Activated CD8-positive, alpha-beta T cell treated with anti-CD3 and anti-CD28 coated beads, Interleukin-2, amount 10 ng/mL, durations not matched to agents 7 days and 5 days (primary cell): Measurements from ENCODE around the gene IFNA14. TPM values are rescaled to one million over a fixed set of nuclear protein-coding genes. Genes with fewer than 3 reads are reported as not detected.
"Not testable (repeated sequence)": the region's sequence is repeated elsewhere in the genome, so short reads cannot be mapped to it uniquely, and the experiment has no call there.

Experiments
- ATAC-seq: fragments of 150-1000 bp; cut with Tn5 transposase; one replicate; pipeline ENCODE4 v1.10.0; 2021; ENCODE audit warnings: moderate library complexity
- CTCF ChIA-PET: fragments of 350-600 bp; sonication (Branson Sonifier 250); formaldehyde crosslinking; loops from one replicate; lab custom pipeline; 2021; ENCODE audit warnings: antibody characterized with exemption; lab: Charles Lee
- POLR2A ChIA-PET: fragments of 350-600 bp; sonication (Branson Sonifier 250); formaldehyde crosslinking; loops from one replicate; lab custom pipeline; 2021; ENCODE audit warnings: antibody characterized with exemption; lab: Charles Lee
- DNase-seq: peaks from one replicate; pipeline ENCODE4 v3.0.0-alpha.2; 2020
- H3K27ac Mint-ChIP-seq: one replicate; pipeline ENCODE4 v1.8.0; 2021; ENCODE audit warnings: mild to moderate bottlenecking, mixed read lengths
- H3K27me3 Mint-ChIP-seq: one replicate; pipeline ENCODE4 v1.8.0; 2021; ENCODE audit warnings: low read depth, mixed read lengths
- H3K36me3 Mint-ChIP-seq: one replicate; pipeline ENCODE4 v1.8.0; 2021; ENCODE audit warnings: low read depth, mixed read lengths
- H3K4me1 Mint-ChIP-seq: one replicate; pipeline ENCODE4 v1.8.0; 2021; ENCODE audit warnings: low read depth, mixed read lengths
- H3K4me3 Mint-ChIP-seq: one replicate; pipeline ENCODE4 v1.8.0; 2021; ENCODE audit warnings: mild to moderate bottlenecking, mixed read lengths
- H3K9me3 Mint-ChIP-seq: one replicate; pipeline ENCODE4 v1.8.0; 2022; ENCODE audit warnings: mixed read lengths; ENCODE audit not compliant: insufficient read depth
- total RNA-seq, 2 experiments: library from RNA; stranded (reverse); gene quantifications; one replicate each; pipeline ENCODE4 v1.2.3, GENCODE V29; 2021

IFNA14 gene
- total RNA-seq, 2 experiments from 2014 or later, result not detected

DNA sequence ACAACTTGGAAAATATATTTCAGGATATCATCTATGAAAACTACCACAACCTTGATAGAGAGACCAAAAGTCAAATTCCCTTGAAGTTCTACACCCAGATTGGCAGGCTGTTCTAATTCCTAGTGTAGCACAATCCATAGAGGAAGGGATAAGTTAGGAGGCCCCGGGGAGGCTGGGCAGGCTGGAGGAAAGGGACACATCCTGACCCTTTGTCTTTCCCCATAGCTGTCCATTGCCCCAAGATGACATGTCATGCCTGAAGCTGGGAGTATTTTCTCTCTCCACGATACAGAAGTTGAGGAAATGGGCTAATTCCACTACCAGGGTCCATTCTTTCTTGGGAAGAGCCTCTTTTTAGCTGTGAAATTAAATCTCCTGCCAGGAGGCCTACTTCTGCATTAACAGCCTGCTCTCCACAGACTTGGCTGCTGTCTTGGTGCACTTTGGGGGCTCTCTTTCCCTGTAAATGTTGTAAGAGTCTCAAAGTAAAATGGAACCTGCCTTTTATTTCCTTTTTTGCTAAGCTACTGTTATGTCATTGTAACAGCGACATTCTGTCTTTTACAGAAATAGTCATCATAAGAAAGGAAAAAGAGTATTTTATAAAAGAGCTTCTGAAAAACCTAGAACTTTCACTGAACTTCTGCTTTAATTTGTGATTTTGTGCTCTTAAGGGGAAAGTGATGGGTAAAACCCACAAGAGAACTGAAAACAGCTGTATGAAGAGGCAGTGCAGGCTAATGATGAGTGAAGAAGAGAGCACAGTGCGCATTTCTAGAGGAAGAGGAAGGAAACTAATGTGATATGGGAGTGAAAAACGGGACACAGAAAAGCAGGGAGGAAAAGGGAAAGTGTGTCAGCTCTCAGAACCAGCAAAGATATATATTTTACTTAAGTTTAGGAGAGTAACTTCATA lies 26.1 kb downstream of the IFNA14 start:
- POLR2A ChIA-PET, result not testable (repeated sequence)
- H3K27me3 Mint-ChIP-seq, result peaks cover 25% of the 10 kb centered on the region
- ATAC-seq, result peak; percentile 57

DNA sequence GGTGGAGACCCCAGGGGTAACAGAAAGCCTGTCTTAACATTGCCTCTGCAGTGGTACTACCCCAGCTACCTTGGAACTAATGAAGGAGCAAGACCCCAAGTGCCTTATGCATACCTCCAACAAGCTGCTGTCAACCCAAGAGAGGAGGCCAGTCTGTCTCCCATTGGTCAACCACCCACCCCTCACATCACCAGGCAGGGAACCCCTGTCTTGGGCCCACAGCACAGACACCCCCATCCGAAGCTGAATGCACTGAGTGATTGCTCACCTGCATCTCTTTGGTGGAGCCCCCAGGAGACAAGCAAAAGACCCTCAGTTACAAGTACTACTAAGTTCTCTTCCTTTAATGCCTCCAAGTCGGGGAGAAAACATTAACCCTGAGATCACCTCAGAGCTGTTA lies 27.6 kb downstream of the IFNA14 start:
- H3K27ac Mint-ChIP-seq, H3K9me3 Mint-ChIP-seq, H3K4me1 Mint-ChIP-seq, ATAC-seq, DNase-seq, H3K36me3 Mint-ChIP-seq, H3K4me3 Mint-ChIP-seq, POLR2A ChIA-PET: not testable (repeated sequence)
- CTCF ChIA-PET, result interaction anchor here (1.3 to 2.1 kb wide), 3 partner anchors 17 to 222 kb away, joined by 4 to 9 read pairs (median 4); no protein-coding TSS in a partner anchor
- peaks cover 15% of the 10 kb centered on the region for H3K27me3 Mint-ChIP-seq

More for the DNA sequence above, 26.1 kb downstream of the IFNA14 start:
- H3K36me3 Mint-ChIP-seq, DNase-seq, H3K9me3 Mint-ChIP-seq, H3K4me3 Mint-ChIP-seq, H3K27ac Mint-ChIP-seq, H3K4me1 Mint-ChIP-seq: not testable (repeated sequence)
- CTCF ChIA-PET, result interaction anchor here (0.7 to 1.8 kb wide), 20 partner anchors 9 to 1317 kb away, joined by 3 to 16 read pairs (median 4); no protein-coding TSS in a partner anchor

DNA sequence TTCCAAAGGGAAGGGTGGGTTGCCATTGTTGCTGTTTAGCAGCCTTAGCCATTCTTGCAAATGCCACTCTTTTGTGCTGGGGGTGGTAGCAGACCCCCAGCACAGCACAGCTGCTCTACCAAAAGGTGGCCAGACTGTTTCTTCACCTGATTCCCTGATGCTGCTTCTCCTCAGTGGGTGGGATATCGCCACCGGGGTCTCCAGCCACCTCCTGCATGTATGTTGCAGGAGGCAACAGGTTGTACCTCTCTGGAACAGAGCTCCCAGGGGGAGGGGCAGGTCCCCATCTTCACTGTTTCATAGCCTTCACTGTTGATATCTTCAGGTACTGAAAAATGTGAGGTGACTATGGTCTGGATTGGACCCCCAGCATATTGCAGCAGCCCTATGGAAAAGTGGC lies 29.0 kb downstream of the IFNA14 start:
- not testable (repeated sequence) for DNase-seq, H3K36me3 Mint-ChIP-seq, H3K4me1 Mint-ChIP-seq, H3K9me3 Mint-ChIP-seq, H3K4me3 Mint-ChIP-seq, H3K27ac Mint-ChIP-seq, ATAC-seq
- ChIA-PET CTCF (interaction anchor here (2.1 kb wide), 1 partner anchor 15 kb away, joined by 9 read pairs; no protein-coding TSS in a partner anchor), POLR2A (interaction anchor here (0.6 kb wide), 1 partner anchor 448 kb away, joined by 3 read pairs; no protein-coding TSS in a partner anchor)
- peaks cover 10% of the 10 kb centered on the region for H3K27me3 Mint-ChIP-seq

DNA sequence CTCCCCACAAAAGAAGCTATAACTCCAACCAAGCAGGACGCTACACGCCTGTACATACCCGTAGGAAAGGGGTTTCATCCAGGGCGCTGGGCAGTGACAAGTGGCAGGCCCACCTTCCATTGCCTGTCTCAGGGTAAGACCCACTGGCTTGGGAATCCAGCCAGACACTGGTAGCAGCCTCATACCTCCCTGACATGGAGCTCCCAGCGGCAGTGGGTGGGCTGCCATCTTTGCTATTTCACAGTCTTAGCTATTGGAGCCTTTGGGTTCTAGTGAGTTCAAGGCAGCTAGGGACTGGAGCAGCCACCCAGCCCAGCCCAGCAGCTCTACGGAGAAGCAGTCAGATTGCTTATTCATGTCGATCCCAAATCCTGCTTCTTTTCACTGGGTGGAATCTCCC lies 29.5 kb downstream of the IFNA14 start:
- no peak overlapping the region for H3K27ac Mint-ChIP-seq
- ATAC-seq (no peak), DNase-seq (no peak)
- POLR2A ChIA-PET, result interaction anchor here (0.6 kb wide), 1 partner anchor 448 kb away, joined by 3 read pairs; no protein-coding TSS in a partner anchor
- H3K4me1 Mint-ChIP-seq, result peaks cover 3% of the 10 kb centered on the region
- no peak overlapping the region for H3K4me3 Mint-ChIP-seq
- H3K9me3 Mint-ChIP-seq, result no peaks in the 10 kb centered on the region
- H3K36me3 Mint-ChIP-seq, result no peaks in the 10 kb centered on the region
- peaks cover 9% of the 10 kb centered on the region for H3K27me3 Mint-ChIP-seq
- CTCF ChIA-PET, result no interaction called here

DNA sequence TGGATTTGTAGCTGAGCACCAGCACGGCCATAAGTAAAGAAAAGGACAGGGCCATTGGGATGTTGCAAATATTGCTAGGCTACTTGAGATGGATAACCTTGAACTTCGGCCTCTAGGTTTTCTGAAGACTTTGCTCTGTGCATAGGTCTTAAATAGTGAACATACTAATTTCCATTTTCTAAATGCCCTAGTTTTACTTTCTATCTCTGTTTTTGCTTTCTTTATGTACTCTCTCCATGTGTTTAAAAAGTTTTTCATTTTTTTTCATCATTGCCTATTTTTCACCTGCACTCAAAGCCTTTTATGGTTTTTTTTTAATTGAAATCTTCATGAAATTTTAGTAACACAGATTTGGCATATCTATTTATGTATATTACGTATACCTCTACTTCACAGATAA lies 32.8 kb downstream of the IFNA14 start, which contains the start of gene IFNA10:
TSS of gene IFNA10 (minus strand) at position 101 of the 400 bp plus-strand sequence. CDS start at position 55, 46 bp downstream.
- CTCF ChIA-PET, result interaction anchor here (1.2 kb wide), 1 partner anchor 12 kb away, joined by 5 read pairs; no protein-coding TSS in a partner anchor
- not testable (repeated sequence) for H3K4me3 Mint-ChIP-seq, H3K27ac Mint-ChIP-seq

DNA sequence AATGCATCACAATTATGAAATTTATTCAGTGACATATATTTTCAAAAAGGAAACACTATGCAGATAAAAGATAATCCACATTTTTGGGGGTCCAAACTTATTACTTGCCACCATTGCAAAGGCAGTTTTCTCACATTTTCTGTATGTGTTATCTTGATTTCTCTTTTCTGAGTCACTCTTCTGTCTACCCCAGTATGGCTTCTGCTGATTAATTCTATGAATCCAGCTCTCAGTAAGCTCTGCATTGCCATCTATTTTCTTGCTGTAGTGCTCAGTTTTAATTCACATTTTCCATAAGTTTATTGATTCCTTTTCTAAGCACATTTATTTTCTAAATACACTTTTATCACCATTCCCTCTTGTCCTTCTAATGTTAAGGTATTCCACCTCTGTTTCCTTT lies 34.6 kb downstream of the IFNA14 start:
- H3K27ac Mint-ChIP-seq, result no peak overlapping the region
- DNase-seq (no peak), ATAC-seq (no peak)
- CTCF ChIA-PET, result interaction anchor here (1.3 kb wide), 1 partner anchor 8 kb away, joined by 3 read pairs; no protein-coding TSS in a partner anchor
- no peaks in the 10 kb centered on the region for H3K36me3 Mint-ChIP-seq
- POLR2A ChIA-PET, result no interaction called here
- peaks cover 26% of the 10 kb centered on the region for H3K27me3 Mint-ChIP-seq
- no peaks in the 10 kb centered on the region for H3K9me3 Mint-ChIP-seq
- H3K4me1 Mint-ChIP-seq, result no peaks in the 10 kb centered on the region
- H3K4me3 Mint-ChIP-seq, result no peak overlapping the region

More for the DNA sequence above, 32.8 kb downstream of the IFNA14 start, which contains the start of gene IFNA10:
- ATAC-seq, H3K9me3 Mint-ChIP-seq, DNase-seq, POLR2A ChIA-PET, H3K4me1 Mint-ChIP-seq, H3K36me3 Mint-ChIP-seq: not testable (repeated sequence)
- H3K27me3 Mint-ChIP-seq, result peaks cover 17% of the 10 kb centered on the region

DNA sequence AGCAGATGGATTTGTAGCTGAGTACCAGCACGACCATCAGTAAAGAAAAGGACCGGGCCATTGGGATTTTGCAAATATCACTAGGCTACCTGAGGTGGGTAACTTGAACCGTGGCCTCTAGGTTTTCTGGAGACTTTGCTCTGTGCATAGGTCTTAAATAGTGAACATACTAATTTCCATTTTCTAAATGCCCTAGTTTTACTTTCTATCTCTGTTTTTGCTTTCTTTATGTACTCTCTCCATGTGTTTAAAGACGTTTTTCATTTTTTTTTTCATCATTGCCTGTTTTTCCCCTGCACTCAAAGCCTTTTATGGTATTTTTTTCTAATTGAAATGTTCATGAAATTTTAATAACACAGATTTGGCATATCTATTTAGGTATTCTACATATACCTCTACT lies 37.7 kb downstream of the IFNA14 start, which contains the start of gene IFNA7:
TSS of gene IFNA7 (minus strand) at position 101 of the 400 bp plus-strand sequence. CDS start at position 61, 40 bp downstream.
- H3K9me3 Mint-ChIP-seq, POLR2A ChIA-PET: not testable (repeated sequence)

DNA sequence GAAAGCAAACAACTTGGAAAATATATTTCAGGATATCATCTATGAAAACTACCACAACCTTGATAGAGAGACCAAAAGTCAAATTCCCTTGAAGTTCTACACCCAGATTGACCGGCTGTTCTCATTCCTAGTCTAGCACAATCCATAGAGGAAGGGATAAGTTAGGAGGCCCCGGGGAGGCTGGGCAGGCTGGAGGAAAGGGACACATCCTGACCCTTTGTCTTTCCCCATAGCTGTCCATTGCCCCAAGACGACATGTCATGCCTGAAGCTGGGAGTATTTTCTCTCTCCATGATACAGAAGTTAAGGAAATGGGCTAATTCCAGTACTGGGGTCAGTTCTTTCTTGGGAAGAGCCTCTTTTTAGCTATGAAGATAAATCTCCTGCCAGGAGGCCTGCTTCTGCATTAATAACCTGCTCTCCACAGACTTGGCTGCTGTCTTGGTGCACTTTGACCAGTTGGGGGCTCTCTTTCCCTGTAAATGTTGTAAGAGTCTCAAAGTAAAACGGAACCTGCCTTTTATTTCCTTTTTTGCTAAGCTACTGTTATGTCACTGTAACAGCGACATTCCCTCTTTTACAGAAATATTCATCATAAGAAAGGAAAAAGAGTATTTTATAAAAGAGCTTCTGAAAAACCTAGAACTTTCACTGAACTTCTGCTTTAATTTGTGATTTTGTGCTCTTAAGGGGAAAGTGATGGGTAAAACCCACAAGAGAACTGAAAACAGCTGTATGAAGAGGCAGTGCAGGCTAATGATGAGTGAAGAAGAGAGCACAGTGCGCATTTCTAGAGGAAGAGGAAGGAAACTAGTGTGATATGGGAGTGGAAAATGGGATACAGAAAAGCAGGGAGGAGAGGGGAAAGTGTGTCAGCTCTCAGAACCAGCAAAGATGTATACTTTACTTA lies 44.7 kb downstream of the IFNA14 start:
- H3K27ac Mint-ChIP-seq, H3K9me3 Mint-ChIP-seq, H3K4me1 Mint-ChIP-seq, POLR2A ChIA-PET, H3K36me3 Mint-ChIP-seq: not testable (repeated sequence)
- ATAC-seq, result peak; percentile 94
- Mint-ChIP-seq H3K4me3 (peak overlapping the region; percentile 33), H3K27me3 (peaks cover 19% of the 10 kb centered on the region)
- CTCF ChIA-PET, result interaction anchor here (0.6 to 2.7 kb wide), 52 partner anchors 9 to 883 kb away, joined by 3 to 26 read pairs (median 5); partner anchors contain the start of genes IFNA14 and KLHL9
- DNase-seq, result peak; percentile 69

More for the DNA sequence above, 37.7 kb downstream of the IFNA14 start, which contains the start of gene IFNA7:
- H3K27ac Mint-ChIP-seq, H3K36me3 Mint-ChIP-seq, H3K4me3 Mint-ChIP-seq, DNase-seq, CTCF ChIA-PET, ATAC-seq, H3K4me1 Mint-ChIP-seq: not testable (repeated sequence)
- peaks cover 35% of the 10 kb centered on the region for H3K27me3 Mint-ChIP-seq

Other genes with a start within 250 kb of the IFNA14 start
- gene HACD4, start 208.4 kb downstream of the IFNA14 start, total RNA-seq, result 10 to 100 TPM; 13.3 to 13.9 TPM
- gene IFNB1, start 162.1 kb downstream of the IFNA14 start, total RNA-seq, result not detected
- gene IFNW1, start 98.2 kb downstream of the IFNA14 start, total RNA-seq, result not detected
- gene IFNA21, start 73.3 kb downstream of the IFNA14 start, total RNA-seq, result not detected
- not detected for gene IFNA4, start 52.4 kb downstream of the IFNA14 start, total RNA-seq
- gene IFNA7, start 37.8 kb downstream of the IFNA14 start, total RNA-seq, result not detected
- gene IFNA10, start 32.9 kb downstream of the IFNA14 start, total RNA-seq, result not detected
- gene IFNA16, start 22.7 kb downstream of the IFNA14 start, total RNA-seq, result not detected
- not detected for gene IFNA17, start 11.8 kb downstream of the IFNA14 start, total RNA-seq
- not detected for gene IFNA5, start 65.3 kb upstream of the IFNA14 start, total RNA-seq
- gene KLHL9, start 95.4 kb upstream of the IFNA14 start, total RNA-seq, result 10 to 100 TPM; 17.9 to 18.8 TPM
- gene IFNA6, start 110.9 kb upstream of the IFNA14 start, total RNA-seq, result not detected
- not detected for gene IFNA13, start 128.1 kb upstream of the IFNA14 start, total RNA-seq
- not detected for gene IFNA2, start 145.4 kb upstream of the IFNA14 start, total RNA-seq
- gene IFNA8, start 169.1 kb upstream of the IFNA14 start, total RNA-seq, result not detected
- not detected for gene IFNA1, start 200.4 kb upstream of the IFNA14 start, total RNA-seq
- not detected for gene IFNE, start 242.3 kb upstream of the IFNA14 start, total RNA-seq